Daoy (cell line): Measurements from ENCODE around the gene TBX6. TPM values are rescaled to one million over a fixed set of nuclear protein-coding genes. Genes with fewer than 3 reads are reported as not detected.

Experiments
- DNase-seq: peaks from one replicate; pipeline ENCODE4 v3.0.0-alpha.2; 2015; ENCODE audit warnings: low read depth
- total RNA-seq: library from RNA; depleted of rRNA; stranded (reverse); fragments of >200 nt; shearing (Covaris generic); gene quantifications from 2 replicates; pipeline ENCODE4 v1.2.3, GENCODE V29; 2014

Gene TBX6
- total RNA-seq, 1 experiment from 2014 or later: not detected

DNA sequence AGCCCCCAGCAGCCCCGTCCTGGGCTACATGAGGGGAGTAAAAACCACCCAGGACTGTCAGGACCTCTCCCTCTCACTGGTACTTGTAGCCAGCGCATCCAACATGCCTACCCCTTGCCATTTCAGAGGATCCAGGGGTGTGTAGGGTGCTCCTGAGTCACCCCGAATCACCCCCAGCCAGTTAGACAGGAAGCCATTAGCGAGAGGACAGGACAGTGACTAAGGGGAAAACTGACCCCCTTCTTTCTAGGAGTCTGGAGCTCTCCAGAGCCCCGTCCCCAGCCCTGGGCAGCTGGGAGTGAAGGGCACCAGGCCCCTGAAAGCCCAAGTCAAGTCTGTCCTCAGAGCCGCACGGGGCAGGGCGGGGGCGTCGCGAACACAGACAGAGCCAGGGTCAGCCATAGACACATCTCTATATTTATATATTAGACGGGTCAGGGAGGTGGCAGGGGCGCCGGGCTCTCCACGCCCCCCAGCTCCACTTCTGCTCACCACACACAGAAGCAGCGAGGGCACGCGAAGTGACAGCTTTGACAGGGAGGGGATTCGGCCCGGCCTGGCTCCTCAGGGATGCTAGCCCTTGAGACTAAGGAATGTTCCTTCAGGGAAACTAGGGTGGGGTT lies 22.1 kb upstream of the TBX6 start:
- peak; percentile 25 for DNase-seq

DNA sequence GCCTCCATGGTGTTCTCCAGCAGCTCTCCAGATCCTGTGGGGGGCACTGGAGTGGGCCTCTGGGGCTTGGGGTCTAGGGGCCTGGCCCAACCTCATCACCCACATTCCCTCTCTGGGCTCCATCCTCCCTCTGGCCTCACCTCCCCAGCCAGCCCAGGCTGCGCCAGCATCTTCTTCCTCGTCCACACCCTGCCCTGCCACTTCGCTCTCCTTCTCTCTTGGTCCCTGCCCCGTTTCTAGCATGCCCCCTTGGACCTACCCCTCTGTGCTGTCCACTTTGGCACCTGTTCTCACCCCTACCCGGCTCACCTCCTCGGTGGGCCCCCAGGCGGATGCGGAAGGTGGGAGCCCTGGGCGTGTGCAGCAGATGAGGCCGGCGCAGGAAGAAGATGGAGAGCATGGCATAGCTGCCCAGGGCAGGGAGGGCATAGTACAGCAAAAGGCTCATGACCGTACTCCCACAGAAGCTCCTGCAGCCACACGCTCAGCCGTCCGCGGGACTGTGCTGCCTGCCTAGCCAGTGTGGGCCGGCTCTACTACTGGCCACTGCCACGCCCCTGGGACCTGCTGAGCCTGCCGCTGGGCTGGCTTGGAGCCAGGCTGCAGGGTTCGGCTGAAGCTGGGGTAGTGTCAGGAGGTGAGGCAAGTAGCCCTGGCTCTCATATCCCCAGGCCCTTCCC lies 21.4 kb upstream of the TBX6 start, which contains the start of gene GDPD3:
Gene GDPD3, minus strand, starts transcription at position 507 of the 680 bp plus-strand sequence. Its CDS starts 59 bp downstream, at position 448.
- peak; percentile 26 for DNase-seq

DNA sequence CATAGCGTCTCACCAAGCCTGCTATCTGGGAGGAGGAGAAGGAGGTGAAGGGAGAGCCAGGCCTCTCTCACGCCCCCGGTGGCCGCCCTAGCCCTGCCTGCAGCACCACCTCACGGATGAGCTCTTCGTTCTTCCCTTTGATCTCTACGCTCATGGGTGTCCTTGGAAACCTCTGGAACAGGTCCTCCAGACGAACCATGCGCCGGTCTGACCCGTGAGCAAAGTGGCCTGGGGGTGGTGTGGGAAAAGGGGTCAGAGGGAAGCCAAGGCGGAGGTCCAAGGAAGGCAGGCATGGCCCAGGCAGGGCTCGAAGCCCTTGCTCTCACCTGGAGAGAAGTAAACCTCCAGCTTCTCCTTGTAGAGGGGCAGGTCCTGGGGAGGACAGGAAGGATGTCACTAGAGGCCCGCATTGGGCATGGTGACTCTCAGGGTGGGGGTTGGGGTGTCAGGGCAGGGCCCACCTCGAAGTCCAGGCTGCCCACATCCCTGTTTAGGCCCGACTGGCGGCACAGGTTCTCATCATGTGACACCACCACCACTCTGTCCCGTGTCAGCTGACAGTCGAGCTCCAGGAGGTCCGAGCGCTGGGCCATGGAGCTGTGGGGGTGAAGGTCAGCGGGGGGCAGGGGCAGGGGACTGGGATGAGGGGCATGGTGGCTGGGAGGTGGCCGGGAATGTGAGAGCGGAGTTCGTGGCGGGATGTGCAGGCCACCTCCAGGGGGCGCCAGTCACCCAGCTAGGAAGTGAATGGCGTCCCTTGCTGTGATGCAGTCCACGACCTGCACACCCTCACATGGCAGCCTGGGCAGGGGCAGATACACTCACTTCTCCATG lies 20.7 kb upstream of the TBX6 start:
- peak; percentile 74 for DNase-seq

DNA sequence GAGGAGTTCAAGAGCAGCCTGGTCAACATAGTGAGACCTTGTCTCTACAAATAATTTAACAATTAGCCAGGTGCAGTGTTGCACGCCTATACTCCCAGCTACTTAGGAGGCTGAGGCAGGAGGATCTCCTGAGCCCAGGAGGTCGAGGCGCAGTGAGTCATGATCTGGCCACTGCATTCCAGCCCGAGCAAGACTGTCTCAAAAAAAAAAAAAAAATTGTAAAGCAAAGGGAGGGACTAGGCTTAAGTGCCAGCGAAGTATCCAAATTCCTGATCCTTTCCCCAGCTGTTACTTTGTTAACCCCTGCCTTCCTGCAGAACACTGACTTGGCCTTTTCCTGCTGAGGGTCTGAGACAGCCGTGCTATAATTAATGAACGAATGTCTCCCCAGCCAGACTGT lies 18.9 kb upstream of the TBX6 start:
- DNase-seq: no peak

DNA sequence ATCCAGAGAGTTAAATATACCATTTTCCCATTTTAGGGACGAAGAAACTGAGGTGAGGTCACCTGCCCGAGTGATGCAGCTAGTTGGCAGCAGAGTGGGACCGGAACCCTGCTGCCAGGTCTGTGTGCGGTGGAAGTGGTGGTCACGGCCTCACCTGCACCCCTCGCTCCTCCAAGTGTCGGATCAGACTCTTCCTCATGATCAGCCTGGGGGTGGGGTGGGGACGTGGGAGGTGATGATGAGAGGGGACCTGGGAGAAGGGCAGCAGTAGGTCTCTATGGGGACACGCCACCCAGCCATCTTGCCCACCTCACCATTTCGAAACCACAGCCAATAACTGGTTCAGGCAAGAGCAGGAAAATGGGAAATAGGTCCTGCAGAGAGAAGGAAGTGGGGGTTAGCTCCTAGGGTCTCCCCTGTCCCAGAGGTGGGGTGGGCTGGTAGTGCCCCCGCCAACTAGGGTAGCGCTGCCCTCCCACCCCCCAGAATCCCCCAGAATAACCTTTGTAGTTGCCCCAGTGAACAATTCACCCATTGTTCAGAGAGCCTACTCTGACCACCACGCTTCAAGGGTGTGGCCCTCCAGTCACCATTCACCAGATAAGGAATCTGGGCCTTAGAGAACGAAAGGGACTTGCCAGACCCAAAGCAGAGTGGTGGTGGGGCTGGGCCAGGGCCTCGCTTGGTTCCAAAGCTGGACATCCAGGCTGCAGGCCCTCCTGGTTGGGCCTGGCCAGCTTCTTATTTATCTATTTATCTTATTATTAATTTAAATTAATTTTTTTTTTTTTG lies 16.5 kb upstream of the TBX6 start:
- no peak for DNase-seq

DNA sequence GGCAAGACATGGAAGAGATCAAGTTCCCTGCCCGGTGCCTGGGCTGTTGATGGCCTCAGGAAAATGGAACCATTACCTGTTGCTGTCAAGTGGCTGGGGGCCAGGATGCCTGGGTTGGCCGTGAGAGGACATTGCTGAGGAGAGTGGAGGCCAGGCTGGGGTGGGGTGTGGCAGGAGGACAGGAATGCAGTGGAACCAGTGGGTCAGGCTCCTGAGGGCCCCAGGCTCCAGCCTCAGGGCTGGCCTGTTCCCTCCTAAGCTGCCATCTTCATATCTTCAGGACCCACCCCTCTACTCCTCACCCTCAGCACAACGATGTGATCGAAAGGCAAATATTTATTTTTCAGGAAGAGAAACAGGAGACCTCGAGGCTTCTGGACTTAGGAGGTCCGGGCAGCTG lies 12.8 kb upstream of the TBX6 start:
- no peak for DNase-seq

DNA sequence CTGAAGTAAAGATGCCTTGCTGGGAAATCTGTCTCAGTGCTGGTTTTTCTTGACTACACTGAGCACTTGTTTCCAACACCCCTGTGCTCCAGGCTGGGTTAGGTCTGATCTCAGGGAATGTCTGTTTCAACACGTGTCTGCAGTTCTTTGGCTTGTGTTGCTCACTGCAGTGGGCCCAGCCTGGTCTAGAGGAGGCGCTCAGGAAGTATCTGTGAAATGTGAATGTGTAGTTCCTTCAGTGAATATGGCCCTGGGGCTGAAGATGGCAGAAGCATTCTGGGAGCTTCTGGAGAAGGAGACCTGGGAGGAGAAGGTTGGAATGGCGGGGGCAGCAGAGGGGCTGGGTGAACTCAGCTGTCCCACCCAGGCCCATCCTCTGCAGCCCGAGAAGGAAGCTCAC lies 12.4 kb upstream of the TBX6 start:
- DNase-seq: no peak

DNA sequence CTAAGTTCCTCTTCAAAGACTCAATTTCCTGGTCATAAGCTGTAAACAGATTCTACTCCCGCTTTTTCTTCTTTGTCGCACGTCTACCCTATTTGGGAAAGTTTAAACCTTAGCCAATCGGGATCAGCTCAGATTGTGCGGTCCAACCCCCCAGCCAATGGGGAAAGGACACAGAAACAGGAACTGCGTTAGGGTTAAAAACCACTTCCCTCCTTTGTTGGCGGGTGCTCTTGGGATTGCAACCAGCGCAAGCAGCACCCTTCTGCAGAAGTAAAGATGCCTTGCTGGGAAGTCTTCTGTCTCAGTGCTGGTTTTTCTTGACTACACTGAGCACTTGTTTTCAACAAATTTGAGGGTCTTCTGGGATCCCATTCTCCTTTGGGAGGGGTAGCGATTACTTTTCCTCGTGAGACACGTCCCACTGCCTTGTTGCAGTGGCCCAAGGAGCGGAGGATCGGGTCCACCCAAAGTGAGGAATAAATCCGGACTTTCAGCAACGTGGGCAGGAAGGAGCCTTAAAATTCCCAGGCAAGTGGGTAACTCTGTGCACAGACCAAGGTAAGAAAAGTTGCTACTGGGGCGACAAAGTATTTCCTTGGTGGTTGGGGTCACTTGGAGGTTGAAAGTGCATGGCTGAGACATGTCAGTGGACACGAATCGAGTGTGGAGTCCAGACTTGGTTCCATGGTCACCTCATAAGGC lies 5.3 kb upstream of the TBX6 start:
- DNase-seq: no peak

DNA sequence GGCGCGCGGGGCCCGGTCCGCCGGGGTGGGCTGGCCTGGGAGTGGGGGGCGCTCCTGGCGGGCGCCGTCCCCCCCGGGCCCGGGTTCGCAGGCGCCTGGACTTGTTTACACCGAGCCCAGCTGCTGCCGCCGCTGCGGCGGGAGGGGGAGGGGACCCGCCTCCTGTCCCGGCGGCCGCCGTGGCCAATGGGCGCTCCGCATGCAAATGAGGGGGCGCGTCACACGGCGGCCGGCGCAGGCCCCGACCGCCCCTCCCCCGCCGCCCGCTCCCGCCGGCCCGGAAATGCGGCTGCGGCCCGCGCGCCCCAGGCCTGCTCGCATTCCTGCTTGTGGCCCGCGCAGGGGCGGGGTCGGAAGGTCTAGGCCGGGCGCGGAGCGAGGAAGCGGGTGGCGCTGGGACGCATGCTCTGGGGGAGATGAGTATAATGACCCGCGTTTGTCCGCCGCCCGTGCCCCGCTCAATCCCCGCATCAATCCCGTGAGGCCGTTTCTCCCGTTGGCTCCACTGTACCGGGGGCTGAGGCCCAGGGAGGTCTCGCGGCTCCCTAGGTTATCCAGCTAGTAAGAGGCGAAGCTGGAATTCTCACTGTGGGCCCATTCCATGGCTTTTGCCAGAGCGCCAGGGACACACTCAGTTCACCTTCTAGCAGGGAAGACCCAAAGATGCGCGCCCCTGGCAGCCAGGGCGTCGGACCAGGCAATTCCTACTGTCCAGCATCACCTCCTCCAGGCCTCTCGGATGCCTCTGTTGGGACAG lies 4.6 kb upstream of the TBX6 start, which contains the start of gene YPEL3:
Gene YPEL3, minus strand, starts transcription at position 109 of the 757 bp plus-strand sequence. CDS start 731 bp downstream, outside the sequence.
- DNase-seq: peak; percentile 91

DNA sequence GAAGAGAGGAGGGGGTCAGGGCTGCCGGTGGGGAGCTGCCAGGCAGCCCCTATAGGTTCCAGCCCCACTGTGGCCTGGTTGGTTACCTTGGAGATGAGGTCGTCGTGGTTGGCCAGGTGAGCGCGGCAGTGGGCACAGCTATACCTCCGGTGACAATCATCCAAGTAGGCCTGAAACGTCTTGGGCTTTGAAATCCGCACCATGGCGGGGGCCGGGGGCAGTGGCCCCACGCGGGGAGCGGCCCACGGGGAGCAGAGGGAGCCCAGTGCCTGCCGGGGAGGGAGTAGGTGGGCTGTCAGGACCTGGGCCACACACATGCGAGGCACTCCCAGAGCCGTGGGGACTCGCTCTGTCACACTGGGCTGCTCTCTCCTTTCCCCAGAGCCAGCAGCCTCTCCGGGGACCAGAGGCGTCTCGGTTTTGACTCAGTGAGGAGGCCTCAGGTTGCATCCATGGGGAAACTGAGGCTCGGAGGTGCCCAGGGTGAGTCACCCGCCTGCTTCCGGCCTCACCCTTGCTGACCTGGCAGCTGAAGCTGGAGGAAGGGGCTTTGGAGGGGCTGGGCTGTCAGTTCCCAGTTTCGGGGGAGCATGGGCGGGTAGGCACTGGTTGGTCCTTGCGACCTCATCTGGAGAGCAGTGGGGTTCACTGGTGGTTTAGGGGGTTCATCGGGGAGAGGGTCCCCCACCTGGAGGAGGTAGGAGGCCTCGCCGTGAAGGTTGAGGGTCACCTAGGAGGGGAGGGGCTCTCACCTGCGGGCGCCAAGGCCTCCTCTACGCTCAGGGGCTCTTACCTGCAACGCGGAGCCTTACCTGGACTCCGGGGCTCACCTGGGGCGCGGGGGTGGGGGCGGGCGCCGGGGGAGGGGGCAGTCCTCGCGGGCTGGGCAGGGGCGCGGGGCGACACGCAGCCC lies 3.7 kb upstream of the TBX6 start:
- no peak for DNase-seq

DNA sequence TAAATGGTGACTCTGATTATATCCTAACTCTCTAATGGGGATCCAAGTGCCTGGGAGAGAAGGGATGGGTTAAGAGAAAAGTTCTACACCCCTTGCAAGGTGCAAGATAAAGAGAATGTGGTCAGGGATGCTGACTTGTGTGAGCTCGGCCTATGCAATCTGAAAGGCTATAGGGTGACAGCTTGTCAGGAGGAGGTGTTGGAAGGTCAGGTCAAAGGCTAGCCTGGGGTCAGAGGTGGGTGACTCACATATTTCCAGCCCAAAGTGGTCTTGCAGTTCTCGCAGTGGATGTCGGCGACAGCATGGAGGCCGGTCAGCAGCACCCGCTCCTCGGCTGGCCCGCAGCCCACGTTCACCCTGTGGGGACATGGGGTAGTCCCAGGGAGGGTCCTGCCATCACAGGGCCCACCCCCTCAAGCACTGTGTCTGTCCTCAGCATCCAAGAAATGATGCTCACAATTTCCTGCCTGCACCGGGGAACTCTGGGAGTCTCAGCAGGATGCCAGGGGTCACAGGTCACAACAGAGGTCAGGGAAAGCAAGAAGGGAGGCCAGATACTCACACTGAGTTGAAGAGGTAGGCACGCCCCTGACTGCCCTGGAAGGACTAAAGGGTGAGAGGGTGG lies 2.9 kb upstream of the TBX6 start:
- no peak for DNase-seq

DNA sequence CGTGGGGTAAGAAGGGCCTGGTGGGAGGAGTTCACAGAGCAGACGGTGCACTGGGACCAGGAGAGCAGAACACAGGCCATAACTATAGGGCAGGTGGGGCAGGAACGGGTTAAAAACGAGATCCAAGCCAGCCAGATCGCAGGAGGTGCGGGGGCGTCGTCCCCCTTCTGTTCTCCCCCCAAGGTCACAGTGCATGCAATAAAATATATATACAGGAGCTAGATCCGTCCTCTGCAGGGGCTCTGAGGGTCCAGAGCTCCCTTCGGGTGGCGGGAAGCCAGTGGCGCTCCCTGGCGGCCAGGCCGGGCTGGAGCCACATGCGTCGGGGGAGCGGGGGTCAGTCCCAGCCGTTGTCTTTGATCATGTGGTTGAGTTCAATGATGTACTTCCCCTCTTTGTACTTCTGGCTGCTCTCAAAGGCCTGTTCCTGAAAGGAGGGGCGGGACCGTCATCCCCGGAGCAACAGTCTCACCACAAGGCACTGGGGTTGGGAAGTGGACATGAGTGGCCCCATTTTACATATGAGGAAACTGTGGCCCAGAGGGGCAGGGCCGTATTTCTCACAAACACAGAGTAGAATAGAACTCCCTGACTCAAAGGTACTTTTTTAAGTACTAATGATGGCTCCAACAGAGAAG lies 768 bp upstream of the TBX6 start:
- DNase-seq: peak; percentile 80

DNA sequence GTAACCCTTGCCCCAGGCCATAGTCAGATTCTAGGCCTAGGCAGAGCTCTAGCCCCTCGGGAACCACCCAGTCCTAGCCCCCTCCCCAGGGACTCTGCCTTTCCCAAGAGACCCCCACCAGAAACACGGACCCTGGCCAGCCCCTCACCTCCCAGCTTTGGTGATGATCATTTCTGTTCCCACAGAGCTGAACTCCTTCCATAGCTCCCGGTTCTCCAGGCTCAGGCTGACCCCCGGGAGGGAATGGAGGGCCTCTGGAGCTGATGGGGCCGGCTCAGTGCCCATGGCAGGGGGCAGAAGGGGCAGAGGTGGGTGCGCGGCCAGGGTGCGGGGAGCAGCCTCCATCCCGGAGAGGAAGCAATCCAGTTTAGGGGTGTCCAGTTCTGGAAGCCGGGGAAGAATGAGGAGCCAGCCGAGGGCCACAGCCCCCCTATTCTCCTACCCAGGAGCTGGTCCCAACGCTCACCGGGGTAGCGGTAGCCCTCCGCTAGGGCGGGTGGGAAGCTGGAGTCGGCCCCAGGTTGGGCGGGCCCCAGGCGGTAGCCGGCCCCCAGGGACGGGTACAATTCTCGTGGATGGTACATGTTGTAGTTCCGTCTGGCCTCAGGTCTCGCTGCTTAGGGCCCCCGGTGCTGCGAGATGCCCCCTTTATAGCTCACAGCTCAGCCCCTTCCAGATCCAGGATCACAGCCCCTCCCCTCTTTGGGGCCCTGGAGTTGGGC lies 953 bp downstream of the TBX6 start:
- no peak for DNase-seq

DNA sequence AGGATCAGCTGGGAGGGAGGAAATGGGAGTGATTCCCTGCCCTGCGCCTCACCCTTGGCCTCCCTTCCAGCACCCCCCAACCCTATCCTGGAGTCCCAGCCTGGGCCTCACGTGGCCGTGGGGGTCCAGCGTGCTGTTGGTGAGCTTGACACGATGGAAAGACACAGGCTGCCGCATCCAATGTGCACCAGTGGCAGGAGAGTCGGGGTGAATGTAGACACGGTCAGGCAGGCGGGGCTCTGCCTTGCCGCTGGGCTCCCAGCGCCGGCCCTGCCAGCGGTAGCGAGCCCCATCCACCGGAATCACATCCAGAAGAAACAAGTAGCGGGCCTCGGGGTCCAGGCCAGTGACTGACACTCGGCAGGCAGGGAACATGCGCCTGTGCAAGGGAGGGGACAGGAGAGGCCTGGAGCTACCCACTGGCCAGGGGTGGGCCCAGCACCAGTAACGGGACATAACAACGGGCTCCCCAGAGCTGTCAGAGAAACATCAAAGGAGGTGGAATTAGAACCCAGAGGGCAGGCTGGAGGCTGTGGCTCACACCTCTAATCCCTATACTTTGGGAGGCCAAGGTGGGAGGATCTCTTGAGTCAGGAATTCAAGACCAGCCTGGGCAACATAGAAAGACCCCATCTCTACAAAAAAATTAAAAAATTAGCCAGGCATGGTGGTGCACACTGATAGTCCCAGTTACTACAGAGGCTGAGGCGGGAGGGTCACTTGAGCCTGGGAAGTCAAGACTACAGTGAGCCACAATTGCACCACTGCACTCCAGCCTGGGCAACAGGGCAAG lies 2.7 kb downstream of the TBX6 start:
- DNase-seq: no peak

DNA sequence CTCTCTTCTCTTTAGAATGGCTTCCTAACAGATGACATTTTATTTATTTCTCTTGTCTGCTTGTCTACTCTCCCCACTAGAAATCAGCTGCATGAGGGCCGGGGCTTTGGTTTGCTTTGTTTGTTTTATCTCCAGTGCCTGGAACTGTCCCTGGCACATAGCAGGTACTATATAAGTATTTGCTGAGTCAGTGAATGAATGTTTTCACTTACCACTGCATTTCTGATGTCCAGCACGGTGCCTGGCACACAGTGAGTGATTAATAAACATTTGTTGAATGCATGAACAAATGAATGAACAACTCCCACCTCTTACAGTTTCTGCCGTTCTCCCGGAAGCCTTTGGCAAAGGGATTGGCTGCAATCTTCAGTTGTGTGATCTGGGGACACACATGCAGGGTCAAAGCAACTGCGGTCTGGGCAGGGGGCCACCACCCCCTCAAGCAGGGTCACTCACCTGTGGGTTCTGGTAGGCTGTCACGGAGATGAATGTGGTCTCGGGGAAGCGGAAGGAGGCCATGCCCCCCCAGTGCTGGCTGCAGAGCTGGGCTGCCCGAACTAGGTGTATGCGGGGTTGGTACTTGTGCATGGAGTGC lies 3.4 kb downstream of the TBX6 start:
- DNase-seq: no peak

DNA sequence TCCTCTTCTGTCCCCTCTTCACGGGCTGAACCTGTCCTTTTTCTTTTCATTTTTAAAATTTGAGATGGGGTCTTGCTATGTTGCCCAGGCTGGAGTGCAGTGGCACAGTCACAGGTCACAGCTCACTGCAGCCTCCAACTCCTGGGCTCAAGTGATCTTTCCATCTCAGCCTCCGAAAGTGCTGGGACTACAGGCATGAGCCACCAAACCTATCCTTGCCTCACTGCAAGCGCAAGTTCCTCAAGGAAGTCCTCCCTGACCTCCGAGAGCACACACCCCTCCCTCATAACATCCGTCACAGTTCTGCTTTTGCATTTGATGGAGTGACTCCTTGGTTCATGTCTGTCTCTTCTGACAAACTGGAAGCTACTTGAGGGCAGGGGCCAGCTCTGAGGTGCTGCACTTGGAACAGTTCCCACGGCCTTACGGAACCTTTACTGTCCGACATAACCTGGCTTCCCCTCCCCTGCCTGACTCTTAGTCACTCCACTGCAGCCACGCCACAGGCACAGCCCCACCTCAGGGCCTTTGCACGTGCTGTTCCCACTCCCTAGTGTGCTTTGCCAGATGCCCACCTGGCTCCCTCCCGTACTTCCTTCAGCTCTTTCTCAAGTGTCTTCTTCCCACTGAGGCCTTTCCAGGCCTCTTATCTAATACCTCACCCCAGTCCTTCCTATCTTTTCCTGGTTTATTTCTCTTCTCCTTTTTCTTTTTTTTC lies 4.4 kb downstream of the TBX6 start:
- DNase-seq: no peak
